Glutamatergic neuron (in vitro differentiated cells): ENCODE measurements around the gene ASPN. TPM values are rescaled to one million over a fixed set of nuclear protein-coding genes. Genes with fewer than 3 reads are reported as not detected.

Source experiments
- DNase-seq: peaks from one replicate; pipeline ENCODE4 v3.0.0; 2022
- H3K27ac Mint-ChIP-seq: one replicate; pipeline ENCODE4 v1.8.0; 2020; ENCODE audit warnings: mild to moderate bottlenecking, mixed read lengths, inconsistent platforms; ENCODE audit not compliant: unreplicated experiment
- H3K27me3 Mint-ChIP-seq: one replicate; pipeline ENCODE4 v1.8.0; 2020; ENCODE audit warnings: mild to moderate bottlenecking, moderate library complexity, mixed read lengths, inconsistent platforms; ENCODE audit not compliant: unreplicated experiment
- H3K36me3 Mint-ChIP-seq: one replicate; pipeline ENCODE4 v1.8.0; 2020; ENCODE audit warnings: mild to moderate bottlenecking, mixed read lengths, inconsistent platforms; ENCODE audit not compliant: unreplicated experiment
- H3K4me1 Mint-ChIP-seq: one replicate; pipeline ENCODE4 v1.8.0; 2020; ENCODE audit warnings: mild to moderate bottlenecking, low read depth, mixed read lengths, inconsistent platforms; ENCODE audit not compliant: unreplicated experiment
- H3K4me3 Mint-ChIP-seq: one replicate; pipeline ENCODE4 v1.8.0; 2020; ENCODE audit warnings: mild to moderate bottlenecking, mixed read lengths, inconsistent platforms; ENCODE audit not compliant: unreplicated experiment
- H3K9me3 Mint-ChIP-seq: one replicate; pipeline ENCODE4 v1.8.0; 2020; ENCODE audit warnings: mild to moderate bottlenecking, moderate library complexity, mixed read lengths, inconsistent platforms; ENCODE audit not compliant: unreplicated experiment
- CTCF ChIP-seq: fragments of 200-600 bp; sonication (generic); IDR thresholded peaks from one replicate; pipeline ENCODE4 v1.5.0; 2021; ENCODE audit not compliant: partially characterized antibody, unreplicated experiment
- total RNA-seq: library from RNA; stranded (reverse); fragmentation: NEBNext Ultra II Directional; extraction: Animal tissue kit (Norgen Biotek cat#: 25700); gene quantifications from one replicate; pipeline ENCODE4 v1.2.1, GENCODE V29; 2021; ENCODE audit not compliant: unreplicated experiment

Gene ASPN
- total RNA-seq, 1 donor from 2014 or later, result not detected

- DNase-seq, result no peak
- Mint-ChIP-seq H3K36me3 (no peaks in the 10 kb centered on the region), H3K4me3 (no peak overlapping the region), H3K4me1 (peaks cover 17% of the 10 kb centered on the region), H3K9me3 (no peaks in the 10 kb centered on the region), H3K27me3 (no peaks in the 10 kb centered on the region), H3K27ac (no peak overlapping the region)
- TF ChIP-seq CTCF, result no peak
Observed at GRCh38 chr9:92507496-92507895, 25.2 kb upstream of the ASPN start.

GRCh38 chr9:92507005-92507404 is 24.7 kb upstream of the ASPN start:
- H3K4me1 Mint-ChIP-seq, result peaks cover 15% of the 10 kb centered on the region
- no peaks in the 10 kb centered on the region for H3K9me3 Mint-ChIP-seq
- no peak for TF ChIP-seq CTCF
- DNase-seq, result no peak
- H3K27me3 Mint-ChIP-seq, result no peaks in the 10 kb centered on the region
- no peak overlapping the region for H3K4me3 Mint-ChIP-seq
- H3K27ac Mint-ChIP-seq, result no peak overlapping the region
- no peaks in the 10 kb centered on the region for H3K36me3 Mint-ChIP-seq

- Mint-ChIP-seq H3K27me3 (no peaks in the 10 kb centered on the region), H3K4me3 (no peak overlapping the region), H3K27ac (no peak overlapping the region), H3K36me3 (no peaks in the 10 kb centered on the region), H3K4me1 (peaks cover 15% of the 10 kb centered on the region), H3K9me3 (no peaks in the 10 kb centered on the region)
- DNase-seq, result no peak
- no peak for TF ChIP-seq CTCF
Observed at GRCh38 chr9:92506184-92506857, 24.0 kb upstream of the ASPN start.

GRCh38 chr9:92504881-92505280 is 22.6 kb upstream of the ASPN start:
- Mint-ChIP-seq H3K36me3 (no peaks in the 10 kb centered on the region), H3K4me1 (peaks cover 13% of the 10 kb centered on the region), H3K4me3 (no peak overlapping the region), H3K27me3 (no peaks in the 10 kb centered on the region), H3K27ac (no peak overlapping the region), H3K9me3 (no peaks in the 10 kb centered on the region)
- no peak for DNase-seq
- no peak for TF ChIP-seq CTCF

GRCh38 chr9:92503156-92503555 is 20.9 kb upstream of the ASPN start:
- no peaks in the 10 kb centered on the region for H3K27me3 Mint-ChIP-seq
- DNase-seq, result no peak
- no peak overlapping the region for H3K27ac Mint-ChIP-seq
- TF ChIP-seq CTCF, result no peak
- H3K36me3 Mint-ChIP-seq, result no peaks in the 10 kb centered on the region
- H3K9me3 Mint-ChIP-seq, result no peaks in the 10 kb centered on the region
- H3K4me1 Mint-ChIP-seq, result peaks cover 8% of the 10 kb centered on the region
- no peak overlapping the region for H3K4me3 Mint-ChIP-seq
